HCT116 (cell line): Measurements from ENCODE around the gene RTF2. TPM values are rescaled to one million over a fixed set of nuclear protein-coding genes. Genes with fewer than 3 reads are reported as not detected.

Experiments used
- ATAC-seq: fragments of 200-7000 bp; cut with Tn5 transposase; 2 replicates; pipeline ENCODE4 v1.9.1; 2020; ENCODE audit warnings: mild to moderate bottlenecking, moderate library complexity
- BruUV-seq: library from RNA; stranded (reverse); fragments of 400-500 nt; replicated peaks from 2 replicates; lab custom pipeline; 2021; lab: Mats Ljungman, UMichigan
- CTCF ChIA-PET: fragments of 300-600 bp; sonication (Branson Sonifier 250); formaldehyde crosslinking; loops from one replicate; lab custom pipeline; 2021; ENCODE audit warnings: antibody characterized with exemption; lab: Charles Lee
- POLR2A ChIA-PET: fragments of 300-600, 350-600 bp; sonication (Branson Sonifier 250); formaldehyde crosslinking; loops from one replicate; lab custom pipeline; 2021; ENCODE audit warnings: antibody characterized with exemption; lab: Charles Lee
- RAD21 ChIA-PET, 2 experiments: fragments of 300-600 bp; sonication (Branson Sonifier 250); formaldehyde crosslinking; loops; one replicate each; lab custom pipeline; 2023; ENCODE audit warnings: low total read pairs in 2 of 2; ENCODE audit not compliant: uncharacterized antibody in 2 of 2, unreplicated experiment in 2 of 2, low non-redundant PET in 1 of 2; lab: Charles Lee
- DNase-seq: peaks from one replicate; pipeline ENCODE4 v3.0.0-alpha.2; 2010; ENCODE audit warnings: low read depth, low spot score
- H2AFZ ChIP-seq: fragments of 200-600 bp; shearing (Covaris generic), sonication (generic); 2 replicates; pipeline ENCODE4 v1.6.1; 2017; ENCODE audit warnings: low read depth, mixed run types, mixed read lengths, antibody characterized with exemption, low read length; ENCODE audit not compliant: poor library complexity, severe bottlenecking
- H3K27ac ChIP-seq: 2 replicates; pipeline ENCODE4 v1.5.1; 2012; ENCODE audit warnings: low read depth, low read length
- H3K27me3 ChIP-seq: fragments of 200-600 bp; sonication (generic); 2 replicates; pipeline ENCODE4 v1.6.1; 2016; ENCODE audit warnings: mixed run types, low read length, mixed read lengths; ENCODE audit not compliant: insufficient read depth
- H3K36me3 ChIP-seq, 2 experiments: fragments of 200-500 bp in 1 of 2; fragments of 200-600 bp in 1 of 2; sonication (Bioruptor generic) in 1 of 2; sonication (generic) in 1 of 2; 2 replicates each; pipeline versions ENCODE4 v1.5.1 to v1.6.1; 2014 to 2016; ENCODE audit warnings: low read length in 2 of 2, inconsistent platforms in 1 of 2, mixed read lengths in 1 of 2, mixed run types in 1 of 2; ENCODE audit not compliant: insufficient read depth in 2 of 2, control insufficient read depth in 1 of 2
- H3K4me1 ChIP-seq, 2 experiments: fragments of 200-600 bp in 1 of 2; sonication (generic) in 1 of 2; 2 replicates each; pipeline versions ENCODE4 v1.5.1 to v1.6.1; 2012 to 2017; ENCODE audit warnings: low read length in 2 of 2, inconsistent platforms in 1 of 2, mild to moderate bottlenecking in 1 of 2, mixed read lengths in 1 of 2, mixed run types in 1 of 2, moderate library complexity in 1 of 2; ENCODE audit not compliant: insufficient read depth in 2 of 2, control insufficient read depth in 1 of 2
- H3K4me2 ChIP-seq: fragments of 200-600 bp; sonication (generic); 2 replicates; pipeline ENCODE4 v1.6.1; 2017; ENCODE audit warnings: mixed run types, low read length, mixed read lengths
- H3K4me3 ChIP-seq, 2 experiments: fragments of 200-600 bp in 1 of 2; sonication (generic) in 1 of 2; replicated peaks in 1 of 2; 2 replicates each; pipeline ENCODE4 v1.5.1; 2011 to 2016; ENCODE audit warnings: low read length in 2 of 2, control low read depth in 1 of 2, low read depth in 1 of 2, mild to moderate bottlenecking in 1 of 2, mixed read lengths in 1 of 2, mixed run types in 1 of 2
- H3K79me2 ChIP-seq: fragments of 200-600 bp; sonication (generic); 2 replicates; pipeline ENCODE4 v1.6.1; 2017; ENCODE audit warnings: mild to moderate bottlenecking, mixed run types, low read length, moderate library complexity, mixed read lengths; ENCODE audit not compliant: insufficient read depth
- H3K9ac ChIP-seq: fragments of 200-600 bp; sonication (generic); 2 replicates; pipeline ENCODE4 v1.6.1; 2016; ENCODE audit warnings: low read length, mixed read lengths
- H3K9me2 ChIP-seq: fragments of 200-600 bp; sonication (generic), shearing (Covaris generic); 2 replicates; pipeline ENCODE4 v1.6.1; 2017; ENCODE audit warnings: mixed run types, mild to moderate bottlenecking, moderate library complexity; ENCODE audit not compliant: insufficient read depth
- H3K9me3 ChIP-seq, 2 experiments: fragments of 200-500 bp in 1 of 2; fragments of 200-600 bp in 1 of 2; sonication (Bioruptor generic) in 1 of 2; sonication (generic) in 1 of 2; 2 replicates each; pipeline ENCODE4 v1.6.1; 2014 to 2017; ENCODE audit warnings: low read length in 2 of 2, mixed read lengths in 2 of 2, inconsistent platforms in 1 of 2, low read depth in 1 of 2, mild to moderate bottlenecking in 1 of 2, mixed run types in 1 of 2, moderate library complexity in 1 of 2; ENCODE audit not compliant: control insufficient read depth in 1 of 2, insufficient read depth in 1 of 2
- H4K20me1 ChIP-seq: fragments of 200-600 bp; sonication (generic), shearing (Covaris generic); 2 replicates; pipeline ENCODE4 v1.6.1; 2017; ENCODE audit warnings: mixed run types, mild to moderate bottlenecking, moderate library complexity; ENCODE audit not compliant: insufficient read depth
- CEBPB ChIP-seq: IDR thresholded peaks from 2 replicates; pipeline ENCODE4 v1.6.1; 2012; ENCODE audit warnings: low read depth
- CTCF ChIP-seq, 3 experiments: fragments of 200-600 bp in 1 of 3; sonication (generic) in 1 of 3; IDR thresholded peaks in 2 of 3; conservative IDR thresholded peaks in 1 of 3; 2 replicates each; pipeline ENCODE4 v1.5.1; 2012 to 2017; ENCODE audit warnings: low read depth in 2 of 3, low read length in 2 of 3, antibody characterized with exemption in 1 of 3, borderline replicate concordance in 1 of 3, control low read depth in 1 of 3, mild to moderate bottlenecking in 1 of 3, mixed read lengths in 1 of 3, mixed run types in 1 of 3, moderate library complexity in 1 of 3; ENCODE audit not compliant: insufficient read depth in 1 of 3
- ELF1 ChIP-seq: IDR thresholded peaks from 2 replicates; pipeline ENCODE4 v1.6.1; 2012; ENCODE audit warnings: low read depth, borderline replicate concordance
- EZH2phosphoT487 ChIP-seq: fragments of 200-600 bp; IDR thresholded peaks from 2 replicates; pipeline ENCODE4 v1.6.1; 2018; ENCODE audit warnings: antibody characterized with exemption, borderline replicate concordance
- JUND ChIP-seq: IDR thresholded peaks from 2 replicates; pipeline ENCODE4 v1.6.1; 2012
- POLR2A ChIP-seq: IDR thresholded peaks from 2 replicates; pipeline ENCODE4 v1.7.0; 2011; ENCODE audit warnings: borderline replicate concordance; ENCODE audit not compliant: insufficient read depth, insufficient read length; ENCODE audit errors: extremely low read depth
- REST ChIP-seq: IDR thresholded peaks from 2 replicates; pipeline ENCODE4 v1.6.1; 2012; ENCODE audit warnings: low read depth
- SIN3A ChIP-seq: IDR thresholded peaks from 2 replicates; pipeline ENCODE4 v1.6.1; 2012; ENCODE audit warnings: low read depth
- TCF7L2 ChIP-seq: IDR thresholded peaks from 2 replicates; pipeline ENCODE4 v1.7.0; 2011; ENCODE audit warnings: borderline replicate concordance, inconsistent platforms; ENCODE audit not compliant: insufficient read depth, insufficient read length; ENCODE audit errors: extremely low read depth
- YY1 ChIP-seq: IDR thresholded peaks from 2 replicates; pipeline ENCODE4 v1.6.1; 2011; ENCODE audit warnings: low read length, low read depth, moderate library complexity, mild to moderate bottlenecking; ENCODE audit not compliant: insufficient replicate concordance; ENCODE audit errors: extremely low read depth
- intact Hi-C: fragments of 100-400 bp; cut with micrococcal nuclease; formaldehyde crosslinking; loops from 2 replicates; pipeline ENCODE4 v1.10.0; 2022
- total RNA-seq: library from RNA; stranded (reverse); gene quantifications from one replicate; pipeline ENCODE4 v1.2.1, GENCODE V29; 2021; ENCODE audit not compliant: unreplicated experiment

RTF2 gene
- total RNA-seq, 1 experiment from 2014 or later = 73.8 TPM

GRCh38 chr20:56503916-56504315 lies 35.5 kb downstream of the RTF2 start:
- H3K27ac ChIP-seq = no peak overlapping the region
- TF ChIP-seq EZH2phosphoT487 (no peak), JUND (no peak), REST (no peak), ELF1 (no peak), CEBPB (no peak), CTCF (IDR thresholded peaks at IDR 0.05 in 2 of 3, conservative IDR thresholded peaks at IDR 0.05 in 1 of 3; ENCODE audit: borderline replicate concordance in 1 of 3, insufficient read depth in 1 of 3, low read depth in 2 of 3, low read length in 2 of 3) (no peak), YY1 (no peak), TCF7L2 (no peak), SIN3A (no peak), POLR2A (no peak)
- no peak overlapping the region for H3K9ac ChIP-seq
- no peak overlapping the region for H2AFZ ChIP-seq
- H3K4me1 ChIP-seq = no peaks in the 10 kb centered on the region
- ChIA-PET POLR2A (no interaction called here), CTCF (no interaction called here), RAD21 (interaction anchor here in 1 of 2 experiments (0.6 kb wide), 1 partner anchor 31 kb away, joined by 3 read pairs; no protein-coding TSS in a partner anchor)
- H3K79me2 ChIP-seq = peaks cover 15% of the 10 kb centered on the region; the same call in 1 of the 2 replicates
- no peak overlapping the region for H3K4me2 ChIP-seq
- no peaks in the 10 kb centered on the region for H3K9me2 ChIP-seq
- DNase-seq (no peak), ATAC-seq (no peak)
- H4K20me1 ChIP-seq = no peaks in the 10 kb centered on the region
- BruUV-seq = no TSS peak
- H3K4me3 ChIP-seq = no peak overlapping the region
- intact Hi-C loops = no loop called here
- no peaks in the 10 kb centered on the region for H3K9me3 ChIP-seq
- H3K27me3 ChIP-seq = no peaks in the 10 kb centered on the region
- H3K36me3 ChIP-seq = 0 out of 4 replicates have a peak, but pooled peaks cover 0 to 3% of the 10 kb centered on the region in 2 experiments
